ENCODE results near the gene GCDH.

The GCDH gene

DNA sequence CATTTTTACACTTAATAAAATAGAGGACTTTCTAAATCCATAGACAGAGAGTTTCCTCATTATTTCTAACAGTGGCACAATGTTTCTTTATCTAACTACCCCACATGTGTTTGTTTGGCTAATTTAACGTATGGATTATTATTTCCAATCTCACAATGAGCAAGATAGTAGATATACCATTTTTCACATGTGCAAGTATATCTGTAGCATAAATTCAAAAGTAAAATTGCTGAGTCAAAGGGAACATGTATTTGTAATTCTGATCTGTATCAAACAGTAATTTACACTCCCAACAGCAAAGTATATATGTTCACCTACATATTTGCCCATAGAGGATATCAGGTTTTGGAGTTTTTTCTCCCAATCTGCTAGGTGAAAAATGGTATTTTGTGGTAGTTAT is 34.3 kb upstream of the GCDH start:
- TF ChIP-seq, protein P1, sequence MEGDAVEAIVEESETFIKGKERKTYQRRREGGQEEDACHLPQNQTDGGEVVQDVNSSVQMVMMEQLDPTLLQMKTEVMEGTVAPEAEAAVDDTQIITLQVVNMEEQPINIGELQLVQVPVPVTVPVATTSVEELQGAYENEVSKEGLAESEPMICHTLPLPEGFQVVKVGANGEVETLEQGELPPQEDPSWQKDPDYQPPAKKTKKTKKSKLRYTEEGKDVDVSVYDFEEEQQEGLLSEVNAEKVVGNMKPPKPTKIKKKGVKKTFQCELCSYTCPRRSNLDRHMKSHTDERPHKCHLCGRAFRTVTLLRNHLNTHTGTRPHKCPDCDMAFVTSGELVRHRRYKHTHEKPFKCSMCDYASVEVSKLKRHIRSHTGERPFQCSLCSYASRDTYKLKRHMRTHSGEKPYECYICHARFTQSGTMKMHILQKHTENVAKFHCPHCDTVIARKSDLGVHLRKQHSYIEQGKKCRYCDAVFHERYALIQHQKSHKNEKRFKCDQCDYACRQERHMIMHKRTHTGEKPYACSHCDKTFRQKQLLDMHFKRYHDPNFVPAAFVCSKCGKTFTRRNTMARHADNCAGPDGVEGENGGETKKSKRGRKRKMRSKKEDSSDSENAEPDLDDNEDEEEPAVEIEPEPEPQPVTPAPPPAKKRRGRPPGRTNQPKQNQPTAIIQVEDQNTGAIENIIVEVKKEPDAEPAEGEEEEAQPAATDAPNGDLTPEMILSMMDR (IDR thresholded peaks at IDR 0.05; ENCODE audit: control extremely low read depth, extremely low read depth, low read depth, missing control alignments): no peak
- POLR2A ChIA-PET: no interaction called here
- DNase-seq (ENCODE audit: extremely low spot score): no peak
- CTCF ChIA-PET: interaction anchor here (3.2 kb wide), 1 partner anchor 9 kb away, joined by 15 read pairs; no protein-coding TSS in a partner anchor

DNA sequence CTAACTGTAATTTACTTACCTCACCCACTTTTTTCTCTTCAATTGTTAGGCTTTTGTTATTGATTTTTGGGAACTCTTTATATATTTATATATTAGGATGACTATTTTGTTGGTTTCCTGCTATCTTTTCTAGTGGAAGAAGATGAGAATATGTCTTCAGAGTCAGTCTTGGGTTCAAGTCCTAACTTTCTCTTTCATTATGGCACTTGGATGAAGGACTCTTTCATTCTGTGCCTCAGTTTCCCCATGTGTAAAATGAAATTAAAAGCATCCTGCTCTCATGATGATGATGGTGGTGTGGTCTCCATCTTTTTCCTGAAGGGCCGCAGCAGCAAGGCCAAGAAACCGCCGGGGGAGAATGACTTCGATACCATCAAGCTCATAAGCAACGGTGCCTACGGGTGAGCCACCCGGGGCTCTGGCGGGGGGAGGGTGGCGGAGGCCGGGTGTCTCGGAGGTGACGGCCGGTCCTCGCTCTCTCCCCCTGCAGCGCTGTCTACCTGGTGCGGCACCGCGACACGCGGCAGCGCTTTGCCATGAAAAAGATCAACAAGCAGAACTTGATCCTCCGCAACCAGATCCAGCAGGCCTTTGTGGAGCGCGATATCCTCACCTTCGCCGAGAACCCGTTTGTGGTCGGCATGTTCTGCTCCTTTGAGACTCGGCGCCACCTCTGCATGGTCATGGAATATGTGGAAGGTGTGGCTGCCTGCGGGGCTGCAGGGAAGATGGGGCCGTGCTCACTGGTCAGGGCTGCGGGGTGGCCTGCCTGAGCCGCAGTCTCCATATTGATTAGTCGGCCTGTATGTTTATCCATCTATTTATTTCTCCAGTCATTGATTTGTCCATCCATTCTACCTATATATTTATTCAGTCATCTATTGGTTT is 32.7 kb upstream of the GCDH start:
- DNase-seq (ENCODE audit: extremely low spot score): no peak
- ChIA-PET CTCF (interaction anchor here (0.9 to 3.2 kb wide), 5 partner anchors 10 to 107 kb away, joined by 3 to 15 read pairs (median 4); no protein-coding TSS in a partner anchor), POLR2A (interaction anchor here (0.6 kb wide), 1 partner anchor 93 kb away, joined by 3 read pairs; no protein-coding TSS in a partner anchor)
- TF ChIP-seq, protein P1 (IDR thresholded peaks at IDR 0.05; ENCODE audit: control extremely low read depth, extremely low read depth, low read depth, missing control alignments): no peak

DNA sequence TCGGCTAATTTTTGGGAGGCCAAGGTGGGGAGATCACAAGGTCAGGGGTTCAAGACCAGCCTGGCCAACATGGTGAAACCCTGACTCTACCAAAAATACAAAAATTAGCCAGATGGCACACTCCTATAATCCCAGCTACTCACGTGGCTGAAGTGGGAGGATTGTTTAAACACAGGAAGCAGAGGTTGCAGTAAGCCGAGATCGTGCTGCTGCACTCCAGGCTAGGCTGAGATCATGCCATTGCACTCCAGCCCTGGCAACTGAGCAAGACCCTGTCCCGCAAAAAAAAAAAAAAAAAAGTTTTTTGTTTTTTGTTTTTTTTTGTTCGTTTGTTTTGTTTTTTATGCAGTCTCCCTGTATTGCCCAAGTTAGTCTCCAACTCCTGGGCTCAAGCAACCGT is 31.4 kb upstream of the GCDH start:
- TF ChIP-seq, protein P1 (IDR thresholded peaks at IDR 0.05; ENCODE audit: control extremely low read depth, extremely low read depth, low read depth, missing control alignments): no peak
- CTCF ChIA-PET: interaction anchor here (1.1 to 3.2 kb wide), 3 partner anchors 12 to 99 kb away, joined by 3 to 15 read pairs (median 3); no protein-coding TSS in a partner anchor
- POLR2A ChIA-PET: no interaction called here
- no peak for DNase-seq (ENCODE audit: extremely low spot score)

DNA sequence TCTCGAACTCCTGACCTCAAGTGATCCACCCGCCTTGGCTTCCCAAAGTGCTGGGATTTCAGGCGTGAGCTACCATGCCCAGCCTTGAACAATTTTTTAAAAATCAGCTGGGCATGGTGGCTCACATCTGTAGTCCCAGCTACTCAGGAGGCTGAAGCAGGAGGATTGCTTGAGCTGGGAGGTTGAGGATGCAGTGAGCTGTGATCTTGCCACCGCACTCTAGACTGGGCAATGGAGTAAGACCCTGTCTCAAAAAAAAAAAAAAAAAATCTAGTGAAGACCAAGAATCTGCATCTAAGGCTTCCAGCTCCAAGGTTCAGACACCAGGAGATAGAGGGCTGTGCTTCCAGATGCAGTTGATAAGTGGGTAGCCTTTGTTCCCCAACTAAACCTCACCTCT is 26.8 kb upstream of the GCDH start:
- DNase-seq (ENCODE audit: extremely low spot score): no peak
- TF ChIP-seq, protein P1 (IDR thresholded peaks at IDR 0.05; ENCODE audit: control extremely low read depth, extremely low read depth, low read depth, missing control alignments): no peak
- POLR2A ChIA-PET: no interaction called here
- CTCF ChIA-PET: interaction anchor here (0.9 to 5.0 kb wide), 12 partner anchors 10 to 113 kb away, joined by 3 to 46 read pairs (median 4); no protein-coding TSS in a partner anchor

DNA sequence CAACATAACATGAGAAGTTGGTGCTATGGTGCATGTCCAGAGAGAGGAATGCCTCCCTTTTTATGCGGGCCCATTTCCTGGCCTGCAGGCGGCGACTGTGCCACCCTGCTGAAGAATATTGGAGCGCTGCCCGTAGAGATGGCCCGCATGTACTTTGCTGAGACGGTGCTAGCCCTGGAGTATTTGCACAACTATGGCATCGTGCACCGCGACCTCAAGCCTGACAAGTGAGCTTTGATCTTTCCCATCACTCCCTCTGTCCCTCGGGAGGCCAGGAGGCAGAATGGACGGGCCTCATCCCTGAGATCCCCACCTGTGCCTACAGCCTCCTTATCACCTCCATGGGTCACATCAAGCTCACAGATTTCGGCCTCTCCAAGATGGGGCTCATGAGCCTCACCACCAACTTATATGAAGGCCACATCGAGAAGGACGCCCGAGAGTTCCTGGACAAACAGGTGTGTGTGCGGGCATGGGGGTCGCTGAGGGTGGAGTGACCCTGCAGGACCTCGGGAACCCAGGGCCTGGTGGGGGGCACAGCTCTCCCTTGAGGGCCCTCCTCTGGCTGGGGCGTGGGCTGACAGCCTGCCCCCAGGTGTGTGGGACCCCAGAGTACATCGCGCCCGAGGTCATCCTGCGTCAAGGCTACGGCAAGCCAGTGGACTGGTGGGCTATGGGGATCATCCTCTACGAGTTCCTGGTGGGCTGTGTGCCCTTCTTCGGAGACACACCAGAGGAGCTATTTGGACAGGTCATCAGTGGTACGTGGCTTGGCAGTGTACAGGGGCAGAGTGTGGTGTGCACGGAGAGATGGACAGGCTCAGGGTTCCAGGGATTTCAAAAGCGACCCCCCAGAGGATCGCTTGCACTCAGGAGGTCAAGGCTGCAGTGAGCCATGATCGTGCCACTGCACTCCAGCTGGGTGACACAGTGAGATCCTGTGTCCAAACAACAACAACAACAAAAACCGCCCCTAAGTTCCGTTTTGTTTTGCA is 25.9 kb upstream of the GCDH start:
- CTCF ChIA-PET: interaction anchor here (0.9 to 5.0 kb wide), 12 partner anchors 10 to 196 kb away, joined by 3 to 46 read pairs (median 4); no protein-coding TSS in a partner anchor
- POLR2A ChIA-PET: no interaction called here
- no peak for DNase-seq (ENCODE audit: extremely low spot score)
- TF ChIP-seq, protein P1 (IDR thresholded peaks at IDR 0.05; ENCODE audit: control extremely low read depth, extremely low read depth, low read depth, missing control alignments): no peak
